B cell (primary cell): ENCODE data around the gene CYP2S1.

Experiments used
- CTCF ChIP-seq: fragments of 200-600 bp; IDR thresholded peaks from one replicate; pipeline ENCODE4 v1.8.0; 2022; ENCODE audit warnings: antibody characterized with exemption, mild to moderate bottlenecking
- EZH2 ChIP-seq: IDR thresholded peaks from 2 replicates; pipeline ENCODE4 v1.6.1; 2012; ENCODE audit warnings: borderline replicate concordance, low read depth, mild to moderate bottlenecking, moderate library complexity, low read length; ENCODE audit not compliant: insufficient read depth, poor library complexity, severe bottlenecking

GRCh38 chr19:41172297-41173164 is 20.5 kb upstream of the CYP2S1 start:
- TF ChIP-seq CTCF: no peak
- no peak for TF ChIP-seq EZH2
